Lower leg skin (tissue), 3 donors: ENCODE measurements around the gene ALS2.

Experiments
- POLR2A ChIP-seq, 2 donors: fragments of 450-650 bp; IDR thresholded peaks; one replicate each; pipeline ENCODE4 v1.6.1; 2016 to 2017; ENCODE audit warnings: antibody characterized with exemption in 2 of 2, mild to moderate bottlenecking in 1 of 2, moderate library complexity in 1 of 2
- TF ChIP-seq, protein P1 (sequence below), 3 donors: fragments of 450-650 bp; IDR thresholded peaks; one replicate each; pipeline ENCODE4 v1.5.1; 2016; ENCODE audit warnings: antibody characterized with exemption in 3 of 3, mild to moderate bottlenecking in 3 of 3, moderate library complexity in 2 of 3

DNA sequence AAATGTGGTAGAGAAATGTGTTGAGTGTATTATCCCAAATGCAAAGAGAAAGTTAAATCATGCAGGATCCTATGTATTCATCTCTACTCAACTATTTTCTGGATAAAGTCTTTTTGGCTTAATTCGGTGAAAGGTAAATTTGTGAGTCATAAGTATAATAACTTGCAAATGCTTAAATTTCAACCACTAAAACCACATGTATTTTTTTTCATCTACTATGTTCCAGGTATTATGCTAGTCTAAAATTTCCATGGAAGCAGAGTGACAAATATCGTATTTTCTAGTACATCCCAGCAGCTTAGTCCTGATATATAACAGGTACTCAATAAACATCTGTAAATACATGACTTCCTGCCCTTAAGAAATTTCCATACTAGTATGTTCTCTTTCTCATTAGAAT is 6.2 kb downstream of the ALS2 start:
- TF ChIP-seq, protein P1, sequence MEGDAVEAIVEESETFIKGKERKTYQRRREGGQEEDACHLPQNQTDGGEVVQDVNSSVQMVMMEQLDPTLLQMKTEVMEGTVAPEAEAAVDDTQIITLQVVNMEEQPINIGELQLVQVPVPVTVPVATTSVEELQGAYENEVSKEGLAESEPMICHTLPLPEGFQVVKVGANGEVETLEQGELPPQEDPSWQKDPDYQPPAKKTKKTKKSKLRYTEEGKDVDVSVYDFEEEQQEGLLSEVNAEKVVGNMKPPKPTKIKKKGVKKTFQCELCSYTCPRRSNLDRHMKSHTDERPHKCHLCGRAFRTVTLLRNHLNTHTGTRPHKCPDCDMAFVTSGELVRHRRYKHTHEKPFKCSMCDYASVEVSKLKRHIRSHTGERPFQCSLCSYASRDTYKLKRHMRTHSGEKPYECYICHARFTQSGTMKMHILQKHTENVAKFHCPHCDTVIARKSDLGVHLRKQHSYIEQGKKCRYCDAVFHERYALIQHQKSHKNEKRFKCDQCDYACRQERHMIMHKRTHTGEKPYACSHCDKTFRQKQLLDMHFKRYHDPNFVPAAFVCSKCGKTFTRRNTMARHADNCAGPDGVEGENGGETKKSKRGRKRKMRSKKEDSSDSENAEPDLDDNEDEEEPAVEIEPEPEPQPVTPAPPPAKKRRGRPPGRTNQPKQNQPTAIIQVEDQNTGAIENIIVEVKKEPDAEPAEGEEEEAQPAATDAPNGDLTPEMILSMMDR (IDR thresholded peaks at IDR 0.05) = no peak
- TF ChIP-seq POLR2A (IDR thresholded peaks at IDR 0.05) = no peak
